Right atrium auricular region (tissue), 2 donors: ENCODE measurements around the gene MUCL1. TPM values are rescaled to one million over a fixed set of nuclear protein-coding genes. Genes with fewer than 3 reads are reported as not detected.

Experiments used
- DNase-seq: peaks from one replicate; pipeline ENCODE4 v3.0.0-alpha.2; 2019; ENCODE audit warnings: low spot score
- H3K27ac ChIP-seq, 2 donors: fragments of 200-600 bp; sonication (generic); 1 replicate in 1 of 2; 2 replicates in 1 of 2; pipeline ENCODE4 v1.5.1; 2016 to 2019
- H3K27me3 ChIP-seq, 2 donors: fragments of 200-600 bp; sonication (generic); one replicate each; pipeline versions ENCODE4 v1.5.1 to v1.6.0; 2017 to 2019
- H3K36me3 ChIP-seq: fragments of 200-600 bp; sonication (generic); one replicate; pipeline ENCODE4 v1.5.1; 2016
- H3K4me1 ChIP-seq, 2 donors: fragments of 200-600 bp; sonication (generic); one replicate each; pipeline versions ENCODE4 v1.5.1 to v1.6.0; 2017 to 2019
- H3K4me3 ChIP-seq, 2 donors: fragments of 200-600 bp; sonication (generic); 1 replicate in 1 of 2; 2 replicates in 1 of 2; pipeline ENCODE4 v1.5.1; 2017 to 2019; ENCODE audit warnings: mild to moderate bottlenecking in 1 of 2, moderate library complexity in 1 of 2
- H3K9me3 ChIP-seq, 2 donors: fragments of 200-600 bp; sonication (generic); one replicate each; pipeline ENCODE4 v1.5.1; 2019
- total RNA-seq, 2 donors: library from RNA; depleted of rRNA; stranded (reverse); fragments of >200 nt; gene quantifications; one replicate each; pipeline ENCODE4 v1.1.0, GENCODE V29; 2016
- TF ChIP-seq, protein P1 (sequence below), 2 donors: fragments of 200-600 bp; sonication (generic); IDR thresholded peaks; one replicate each; pipeline ENCODE4 v1.5.1; 2019; ENCODE audit warnings: antibody characterized with exemption in 2 of 2

Gene MUCL1, protein sequence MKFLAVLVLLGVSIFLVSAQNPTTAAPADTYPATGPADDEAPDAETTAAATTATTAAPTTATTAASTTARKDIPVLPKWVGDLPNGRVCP
- not detected for total RNA-seq

DNA sequence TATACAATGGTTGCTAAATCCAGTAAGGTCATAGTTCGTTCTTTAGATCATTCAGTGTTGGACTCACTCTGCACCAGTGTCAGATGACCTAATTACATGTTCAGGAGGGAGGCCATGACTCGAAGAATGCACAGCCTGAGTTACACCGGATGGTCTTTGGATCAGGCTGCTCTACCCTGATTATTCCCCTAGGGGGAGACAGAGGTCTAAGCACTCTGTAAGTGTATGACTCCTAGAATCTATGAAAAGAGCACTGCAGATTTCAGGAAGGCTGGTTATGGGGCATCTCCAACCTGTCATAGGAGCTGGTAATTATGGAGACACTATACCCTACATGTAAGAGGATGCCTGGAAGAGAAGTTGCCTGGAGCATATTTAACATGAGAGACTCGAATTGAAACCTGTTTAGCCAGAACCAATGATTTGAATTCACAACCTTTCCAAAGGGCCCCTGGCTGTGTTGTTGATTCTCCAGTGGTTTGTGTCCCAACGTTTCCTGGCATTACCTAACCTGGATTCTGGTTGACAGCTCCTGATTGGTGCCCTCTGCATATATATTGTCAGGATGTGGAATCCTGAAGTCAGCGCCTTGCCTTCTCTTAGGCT, at the start of gene MUCL1:
TSS of gene MUCL1 (plus strand) at position 584 of the 606 bp plus-strand sequence. CDS start 67 bp downstream, outside the sequence.
- Histone ChIP-seq H3K27ac (no peak within 1 kb of the TSS), H3K9me3 (peaks cover 0 to 4% of the 10 kb centered on the region in 2 donors), H3K36me3 (no peaks in the 10 kb centered on the region), H3K4me1 (no peaks in the 10 kb centered on the region), H3K27me3 (no peaks in the 10 kb centered on the region), H3K4me3 (no peak within 1 kb of the TSS)
- TF ChIP-seq, protein P1, sequence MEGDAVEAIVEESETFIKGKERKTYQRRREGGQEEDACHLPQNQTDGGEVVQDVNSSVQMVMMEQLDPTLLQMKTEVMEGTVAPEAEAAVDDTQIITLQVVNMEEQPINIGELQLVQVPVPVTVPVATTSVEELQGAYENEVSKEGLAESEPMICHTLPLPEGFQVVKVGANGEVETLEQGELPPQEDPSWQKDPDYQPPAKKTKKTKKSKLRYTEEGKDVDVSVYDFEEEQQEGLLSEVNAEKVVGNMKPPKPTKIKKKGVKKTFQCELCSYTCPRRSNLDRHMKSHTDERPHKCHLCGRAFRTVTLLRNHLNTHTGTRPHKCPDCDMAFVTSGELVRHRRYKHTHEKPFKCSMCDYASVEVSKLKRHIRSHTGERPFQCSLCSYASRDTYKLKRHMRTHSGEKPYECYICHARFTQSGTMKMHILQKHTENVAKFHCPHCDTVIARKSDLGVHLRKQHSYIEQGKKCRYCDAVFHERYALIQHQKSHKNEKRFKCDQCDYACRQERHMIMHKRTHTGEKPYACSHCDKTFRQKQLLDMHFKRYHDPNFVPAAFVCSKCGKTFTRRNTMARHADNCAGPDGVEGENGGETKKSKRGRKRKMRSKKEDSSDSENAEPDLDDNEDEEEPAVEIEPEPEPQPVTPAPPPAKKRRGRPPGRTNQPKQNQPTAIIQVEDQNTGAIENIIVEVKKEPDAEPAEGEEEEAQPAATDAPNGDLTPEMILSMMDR (IDR thresholded peaks at IDR 0.05): peak in 1 of 2 donors; percentile 64
- no peak for DNase-seq

DNA sequence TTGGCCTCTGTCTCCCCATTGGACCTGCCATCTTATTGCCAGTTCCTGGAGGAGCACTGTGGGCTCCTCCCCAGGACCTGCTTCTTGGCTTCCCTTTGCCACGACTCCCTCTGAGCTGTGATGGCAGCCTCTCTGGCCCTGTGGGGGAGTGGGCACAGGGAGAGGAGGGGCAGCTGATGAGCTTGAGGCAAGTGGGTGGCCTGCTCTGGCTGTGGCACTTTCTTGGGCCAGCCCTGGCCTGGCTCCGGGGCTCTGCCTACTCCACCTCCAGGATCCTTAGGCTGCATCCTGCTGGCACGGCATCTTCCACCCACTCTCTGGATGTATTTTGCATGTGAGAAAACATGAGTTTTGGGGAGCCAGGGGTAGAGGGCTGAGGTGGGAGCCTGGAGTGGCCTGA, 32.6 kb upstream of the MUCL1 start:
- Histone ChIP-seq H3K27ac (no peak overlapping the region), H3K36me3 (no peaks in the 10 kb centered on the region), H3K4me3 (no peak overlapping the region), H3K27me3 (no peaks in the 10 kb centered on the region), H3K4me1 (no peaks in the 10 kb centered on the region), H3K9me3 (peaks cover 0 to 16% of the 10 kb centered on the region in 2 donors)
- DNase-seq: no peak
- TF ChIP-seq, protein P1 (IDR thresholded peaks at IDR 0.05): no peak

DNA sequence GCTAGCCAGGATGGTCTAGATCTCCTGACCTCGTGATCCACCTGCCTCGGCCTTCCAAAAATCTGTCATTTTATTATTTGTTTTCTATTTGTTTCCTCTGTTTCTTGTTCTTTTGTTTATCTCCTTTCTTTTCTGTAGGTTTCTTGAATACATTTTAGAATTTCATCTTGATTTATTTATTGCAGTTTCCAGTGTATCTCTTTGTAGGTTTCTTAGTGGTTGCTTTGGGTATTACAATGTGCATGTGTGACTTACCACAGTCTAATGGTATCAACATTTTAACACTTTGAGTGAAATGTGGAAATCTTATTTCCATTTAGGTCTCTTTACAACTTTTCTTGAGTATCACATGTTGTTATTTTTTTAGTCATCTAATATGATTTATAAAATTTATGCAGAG, 29.9 kb upstream of the MUCL1 start:
- DNase-seq: no peak
- no peak overlapping the region for H3K27ac ChIP-seq
- no peak overlapping the region for H3K4me3 ChIP-seq
- H3K4me1 ChIP-seq: no peaks in the 10 kb centered on the region
- H3K27me3 ChIP-seq: no peaks in the 10 kb centered on the region
- H3K9me3 ChIP-seq: peaks cover 0 to 16% of the 10 kb centered on the region in 2 donors
- H3K36me3 ChIP-seq: no peaks in the 10 kb centered on the region
- TF ChIP-seq, protein P1 (IDR thresholded peaks at IDR 0.05): peak in 1 of 2 donors; percentile 23

DNA sequence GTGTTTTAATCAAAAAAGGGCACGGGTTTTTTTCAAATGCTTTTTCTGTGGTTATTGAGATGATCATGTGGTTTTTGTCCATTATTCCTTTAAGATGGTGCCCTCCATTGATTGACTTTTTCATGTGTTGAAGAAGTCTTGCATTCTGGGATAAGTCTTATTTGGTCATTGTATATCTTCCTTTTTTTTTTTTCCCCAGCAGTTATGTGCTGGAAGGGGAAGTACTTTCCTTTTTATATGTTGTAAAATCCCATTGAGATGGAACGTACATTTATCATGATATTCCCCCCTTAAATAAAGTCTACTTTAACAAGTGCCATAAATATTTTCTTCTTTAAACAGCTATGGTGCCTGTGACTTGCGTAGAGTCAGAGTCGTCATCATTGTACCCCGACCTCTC, 24.8 kb upstream of the MUCL1 start:
- Histone ChIP-seq H3K36me3 (no peaks in the 10 kb centered on the region), H3K9me3 (no peaks in the 10 kb centered on the region), H3K27me3 (no peaks in the 10 kb centered on the region), H3K4me3 (no peak overlapping the region), H3K4me1 (no peaks in the 10 kb centered on the region), H3K27ac (no peak overlapping the region)
- TF ChIP-seq, protein P1 (IDR thresholded peaks at IDR 0.05): no peak
- DNase-seq: no peak

DNA sequence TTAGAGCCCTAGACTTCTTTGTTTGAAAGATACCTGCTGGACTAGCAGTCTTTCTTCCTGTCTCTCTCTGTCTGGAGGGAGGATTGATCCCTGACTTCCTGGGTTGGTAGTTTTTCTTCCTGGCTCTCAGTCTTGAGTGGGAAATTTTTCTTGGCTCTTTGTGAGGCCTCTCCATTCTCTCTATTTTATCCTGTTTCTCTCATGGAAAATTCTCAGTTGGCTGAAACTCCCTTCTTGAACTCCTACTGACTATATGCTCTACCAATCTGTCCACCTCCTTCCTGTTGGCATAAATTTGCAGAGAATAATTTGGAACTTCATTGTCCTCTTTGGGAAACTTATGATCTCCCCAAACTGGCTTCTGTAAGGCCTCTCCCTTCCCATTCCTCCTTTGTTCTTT, 24.1 kb upstream of the MUCL1 start:
- H3K9me3 ChIP-seq: no peaks in the 10 kb centered on the region
- no peaks in the 10 kb centered on the region for H3K27me3 ChIP-seq
- TF ChIP-seq, protein P1 (IDR thresholded peaks at IDR 0.05): no peak
- no peaks in the 10 kb centered on the region for H3K4me1 ChIP-seq
- H3K27ac ChIP-seq: no peak overlapping the region
- no peak for DNase-seq
- no peaks in the 10 kb centered on the region for H3K36me3 ChIP-seq
- no peak overlapping the region for H3K4me3 ChIP-seq

DNA sequence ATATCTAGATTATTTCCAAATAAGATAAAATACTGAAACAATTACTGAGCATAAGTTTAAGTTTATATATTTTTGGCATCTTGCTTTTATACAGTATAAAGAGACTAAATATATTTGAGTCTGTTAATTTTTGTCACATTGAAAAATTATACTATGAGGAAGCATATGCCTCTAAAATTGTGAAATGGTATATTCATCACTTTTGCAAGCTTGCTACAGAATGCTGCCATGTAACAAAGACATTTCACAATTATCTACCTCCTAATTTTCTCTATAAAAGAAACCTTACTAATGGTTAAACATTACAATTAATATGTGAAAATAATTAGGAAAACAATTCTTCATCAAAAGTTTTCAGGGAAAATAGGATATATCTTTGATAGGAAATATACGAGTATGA, 22.7 kb upstream of the MUCL1 start:
- no peak overlapping the region for H3K4me3 ChIP-seq
- no peak overlapping the region for H3K27ac ChIP-seq
- H3K9me3 ChIP-seq: no peaks in the 10 kb centered on the region
- no peak for DNase-seq
- no peaks in the 10 kb centered on the region for H3K36me3 ChIP-seq
- TF ChIP-seq, protein P1 (IDR thresholded peaks at IDR 0.05): no peak
- no peaks in the 10 kb centered on the region for H3K27me3 ChIP-seq
- H3K4me1 ChIP-seq: no peaks in the 10 kb centered on the region
